IPS DF 6.9 (cell line): Measurements from ENCODE around the gene PSMB2.

ENCODE experiments used
- DNase-seq: peaks from one replicate; pipeline ENCODE4 v3.0.0-alpha.2; 2013; ENCODE audit warnings: low read depth, low spot score
- H3K27ac ChIP-seq: one replicate; pipeline ENCODE4 v1.5.1; 2013; ENCODE audit warnings: low read length, control low read depth
- H3K27me3 ChIP-seq: 2 replicates; pipeline ENCODE4 v1.6.1; 2013; ENCODE audit warnings: mild to moderate bottlenecking, low read length; ENCODE audit not compliant: control insufficient read depth, insufficient read depth
- H3K36me3 ChIP-seq: 2 replicates; pipeline ENCODE4 v1.6.1; 2013; ENCODE audit warnings: low read length; ENCODE audit not compliant: control insufficient read depth, insufficient read depth
- H3K4me1 ChIP-seq: 2 replicates; pipeline ENCODE4 v1.6.1; 2013; ENCODE audit warnings: low read length; ENCODE audit not compliant: control insufficient read depth, insufficient read depth
- H3K4me3 ChIP-seq: 2 replicates; pipeline ENCODE4 v1.5.1; 2013; ENCODE audit warnings: mild to moderate bottlenecking, low read length
- H3K9me3 ChIP-seq: 2 replicates; pipeline ENCODE4 v1.6.1; 2013; ENCODE audit warnings: low read length, inconsistent platforms; ENCODE audit not compliant: control insufficient read depth, insufficient read depth
- WGBS: extraction: QIAGEN DNeasy Blood & Tissue Kit; methylation state at CpG from one replicate; pipeline ENCODE4 v1.1.7; 2013; ENCODE audit warnings: mixed read lengths, missing lambda C conversion rate; ENCODE audit not compliant: insufficient read length, insufficient coverage; 5-methylcytosine and 5-hydroxymethylcytosine counted together

The PSMB2 gene

GRCh38 chr1:35646043-35646442 is 4.7 kb upstream of the PSMB2 start:
- Histone ChIP-seq H3K27me3 (no peaks in the 10 kb centered on the region), H3K4me1 (no peaks in the 10 kb centered on the region), H3K4me3 (no peak overlapping the region), H3K9me3 (no peaks in the 10 kb centered on the region), H3K27ac (no peak overlapping the region), H3K36me3 (no peaks in the 10 kb centered on the region)
- WGBS, result no CpG with 5 or more reads among the region's 3 CpGs
- no peak for DNase-seq

GRCh38 chr1:35644204-35644603 is 2.9 kb upstream of the PSMB2 start:
- Histone ChIP-seq H3K27me3 (no peaks in the 10 kb centered on the region), H3K36me3 (no peaks in the 10 kb centered on the region), H3K9me3 (no peaks in the 10 kb centered on the region), H3K4me3 (no peak overlapping the region), H3K27ac (no peak overlapping the region), H3K4me1 (no peaks in the 10 kb centered on the region)
- DNase-seq, result no peak
- no CpG with 5 or more reads among the region's 2 CpGs for WGBS

GRCh38 chr1:35642471-35642955 is 1.2 kb upstream of the PSMB2 start:
- Histone ChIP-seq H3K27me3 (no peaks in the 10 kb centered on the region), H3K27ac (no peak overlapping the region), H3K36me3 (no peaks in the 10 kb centered on the region), H3K4me1 (no peaks in the 10 kb centered on the region), H3K9me3 (no peaks in the 10 kb centered on the region), H3K4me3 (no peak overlapping the region)
- WGBS, result no CpG with 5 or more reads among the region's 14 CpGs
- DNase-seq, result no peak

- no peaks in the 10 kb centered on the region for H3K9me3 ChIP-seq
- H3K27me3 ChIP-seq, result no peaks in the 10 kb centered on the region
- H3K36me3 ChIP-seq, result peaks cover 2% of the 10 kb centered on the region; the same call in 1 of the 2 replicates
- H3K27ac ChIP-seq, result no peak overlapping the region
- no peak for DNase-seq
- peak overlapping the region; percentile 86 for H3K4me3 ChIP-seq
- no peaks in the 10 kb centered on the region for H3K4me1 ChIP-seq
- WGBS, result no CpG with 5 or more reads among the region's 29 CpGs
Measured at GRCh38 chr1:35640380-35641232, 720 bp downstream of the PSMB2 start.

- Histone ChIP-seq H3K4me1 (no peaks in the 10 kb centered on the region), H3K9me3 (no peaks in the 10 kb centered on the region), H3K36me3 (peaks cover 5% of the 10 kb centered on the region; the same call in 1 of the 2 replicates), H3K27me3 (no peaks in the 10 kb centered on the region), H3K27ac (no peak overlapping the region), H3K4me3 (no peak overlapping the region)
- WGBS, result no CpG with 5 or more reads among the region's 1 CpG
- DNase-seq, result no peak
Measured at GRCh38 chr1:35637401-35637809, 3.9 kb downstream of the PSMB2 start.

GRCh38 chr1:35633547-35633946 is 7.8 kb downstream of the PSMB2 start:
- no peak for DNase-seq
- Histone ChIP-seq H3K27me3 (no peaks in the 10 kb centered on the region), H3K9me3 (no peaks in the 10 kb centered on the region), H3K36me3 (peaks cover 16% of the 10 kb centered on the region; the same call in 1 of the 2 replicates), H3K4me1 (no peaks in the 10 kb centered on the region), H3K27ac (no peak overlapping the region), H3K4me3 (no peak overlapping the region)

- H3K27me3 ChIP-seq, result no peaks in the 10 kb centered on the region
- H3K9me3 ChIP-seq, result no peaks in the 10 kb centered on the region
- DNase-seq, result no peak
- no CpG with 5 or more reads among the region's 3 CpGs for WGBS
- H3K27ac ChIP-seq, result no peak overlapping the region
- peaks cover 16% of the 10 kb centered on the region; the same call in 1 of the 2 replicates for H3K36me3 ChIP-seq
- no peak overlapping the region for H3K4me3 ChIP-seq
- H3K4me1 ChIP-seq, result no peaks in the 10 kb centered on the region
Measured at GRCh38 chr1:35631396-35631795, 9.9 kb downstream of the PSMB2 start.

- no peak for DNase-seq
- WGBS, result no CpG with 5 or more reads among the region's 2 CpGs
- no peak overlapping the region for H3K27ac ChIP-seq
- H3K9me3 ChIP-seq, result no peaks in the 10 kb centered on the region
- H3K4me1 ChIP-seq, result no peaks in the 10 kb centered on the region
- H3K4me3 ChIP-seq, result no peak overlapping the region
- H3K27me3 ChIP-seq, result no peaks in the 10 kb centered on the region
- peaks cover 13% of the 10 kb centered on the region; the same call in 1 of the 2 replicates for H3K36me3 ChIP-seq
Measured at GRCh38 chr1:35629051-35629450, 12.3 kb downstream of the PSMB2 start.

GRCh38 chr1:35623832-35624231 is 17.5 kb downstream of the PSMB2 start:
- peaks cover 2% of the 10 kb centered on the region; the same call in 1 of the 2 replicates for H3K36me3 ChIP-seq
- DNase-seq, result no peak
- no peak overlapping the region for H3K27ac ChIP-seq
- no peak overlapping the region for H3K4me3 ChIP-seq
- H3K27me3 ChIP-seq, result no peaks in the 10 kb centered on the region
- H3K4me1 ChIP-seq, result no peaks in the 10 kb centered on the region; the same call in 1 of the 2 replicates
- no peaks in the 10 kb centered on the region for H3K9me3 ChIP-seq

- H3K4me3 ChIP-seq, result no peak overlapping the region
- WGBS, result no CpG with 5 or more reads among the region's 4 CpGs
- no peak overlapping the region for H3K27ac ChIP-seq
- no peaks in the 10 kb centered on the region for H3K27me3 ChIP-seq
- H3K9me3 ChIP-seq, result no peaks in the 10 kb centered on the region
- no peaks in the 10 kb centered on the region; the same call in 1 of the 2 replicates for H3K4me1 ChIP-seq
- peaks cover 2% of the 10 kb centered on the region; the same call in 1 of the 2 replicates for H3K36me3 ChIP-seq
- DNase-seq, result no peak
Measured at GRCh38 chr1:35622510-35623178, 18.7 kb downstream of the PSMB2 start.
